ENCODE results near the gene KRT84. TPM values are rescaled to one million over a fixed set of nuclear protein-coding genes. Genes with fewer than 3 reads are reported as not detected.

Gene KRT84
- polyA plus RNA-seq, 1 donor from 2014 or later = not detected

- H3K27me3 ChIP-seq (ENCODE audit: insufficient read depth, low read depth, low read length) = no peaks in the 10 kb centered on the region
- no peaks in the 10 kb centered on the region for H3K79me2 ChIP-seq (replicated peaks; ENCODE audit: insufficient read depth, low read length)
- TF ChIP-seq MXI1 (conservative IDR thresholded peaks at IDR 0.05; ENCODE audit: poor library complexity, severe bottlenecking) (no peak), RAD21 (conservative IDR thresholded peaks at IDR 0.05) (no peak), SMC3 (conservative IDR thresholded peaks at IDR 0.05; ENCODE audit: poor library complexity) (no peak), POLR2AphosphoS5 (IDR thresholded peaks at IDR 0.05) (no peak)
- H3K4me3 ChIP-seq (ENCODE audit: low read length) = no peak overlapping the region
- H3K36me3 ChIP-seq (ENCODE audit: insufficient read depth, low read length) = no peaks in the 10 kb centered on the region
- H4K20me1 ChIP-seq (ENCODE audit: insufficient read depth) = no peaks in the 10 kb centered on the region
- no peak overlapping the region for H3K9ac ChIP-seq (ENCODE audit: low read length)
- no peak overlapping the region for H3K27ac ChIP-seq (ENCODE audit: low read length)
- no peaks in the 10 kb centered on the region for H3K9me3 ChIP-seq (ENCODE audit: low read length)
- H3F3A ChIP-seq (ENCODE audit: insufficient read depth, low read length, poor library complexity, severe bottlenecking) = no peaks in the 10 kb centered on the region
- H2AFZ ChIP-seq (ENCODE audit: low read depth, low read length) = no peak overlapping the region
- H3K4me2 ChIP-seq (ENCODE audit: low read length) = no peak overlapping the region
- H3K9me2 ChIP-seq (ENCODE audit: insufficient read depth, low read length) = no peaks in the 10 kb centered on the region
Observed at GRCh38 chr12:52399756-52400155, 14.3 kb upstream of the KRT84 start.

GRCh38 chr12:52398176-52398575 lies 12.7 kb upstream of the KRT84 start:
- no peaks in the 10 kb centered on the region for H4K20me1 ChIP-seq (ENCODE audit: insufficient read depth)
- no peaks in the 10 kb centered on the region for H3K9me3 ChIP-seq (ENCODE audit: low read length)
- H3K9me2 ChIP-seq (ENCODE audit: insufficient read depth, low read length) = no peaks in the 10 kb centered on the region
- no peak overlapping the region for H2AFZ ChIP-seq (ENCODE audit: low read depth, low read length)
- no peaks in the 10 kb centered on the region for H3K79me2 ChIP-seq (replicated peaks; ENCODE audit: insufficient read depth, low read length)
- no peak overlapping the region for H3K9ac ChIP-seq (ENCODE audit: low read length)
- no peaks in the 10 kb centered on the region for H3K36me3 ChIP-seq (ENCODE audit: insufficient read depth, low read length)
- H3K4me2 ChIP-seq (ENCODE audit: low read length) = no peak overlapping the region
- no peaks in the 10 kb centered on the region for H3F3A ChIP-seq (ENCODE audit: insufficient read depth, low read length, poor library complexity, severe bottlenecking)
- H3K27me3 ChIP-seq (ENCODE audit: insufficient read depth, low read depth, low read length) = no peaks in the 10 kb centered on the region
- no peak overlapping the region for H3K27ac ChIP-seq (ENCODE audit: low read length)
- no peak for TF ChIP-seq REST (IDR thresholded peaks at IDR 0.05; ENCODE audit: borderline replicate concordance)
- TF ChIP-seq SMC3 (conservative IDR thresholded peaks at IDR 0.05; ENCODE audit: poor library complexity) = no peak
- TF ChIP-seq RAD21 (conservative IDR thresholded peaks at IDR 0.05) = no peak
- TF ChIP-seq TAF1 (IDR thresholded peaks at IDR 0.05; ENCODE audit: low read depth) = no peak
- no peak overlapping the region for H3K4me3 ChIP-seq (ENCODE audit: low read length)

GRCh38 chr12:52396656-52397055 lies 11.2 kb upstream of the KRT84 start:
- Histone ChIP-seq H3F3A (ENCODE audit: insufficient read depth, low read length, poor library complexity, severe bottlenecking) (no peaks in the 10 kb centered on the region), H3K9me3 (ENCODE audit: low read length) (no peaks in the 10 kb centered on the region), H3K27ac (ENCODE audit: low read length) (no peak overlapping the region), H3K27me3 (ENCODE audit: insufficient read depth, low read depth, low read length) (no peaks in the 10 kb centered on the region), H3K4me3 (ENCODE audit: low read length) (no peak overlapping the region), H3K9ac (ENCODE audit: low read length) (no peak overlapping the region), H3K79me2 (replicated peaks; ENCODE audit: insufficient read depth, low read length) (no peaks in the 10 kb centered on the region), H2AFZ (ENCODE audit: low read depth, low read length) (no peak overlapping the region), H4K20me1 (ENCODE audit: insufficient read depth) (no peaks in the 10 kb centered on the region), H3K9me2 (ENCODE audit: insufficient read depth, low read length) (no peaks in the 10 kb centered on the region), H3K4me2 (ENCODE audit: low read length) (no peak overlapping the region), H3K36me3 (ENCODE audit: insufficient read depth, low read length) (no peaks in the 10 kb centered on the region)
- TF ChIP-seq TAF1 (IDR thresholded peaks at IDR 0.05; ENCODE audit: low read depth) (no peak), EP300 (conservative IDR thresholded peaks at IDR 0.05; ENCODE audit: poor library complexity, severe bottlenecking) (no peak), SMC3 (conservative IDR thresholded peaks at IDR 0.05; ENCODE audit: poor library complexity) (no peak), CTCF (IDR thresholded peaks at IDR 0.05; ENCODE audit: poor library complexity, severe bottlenecking) (no peak), EZH2 (IDR thresholded peaks at IDR 0.05; ENCODE audit: borderline replicate concordance, insufficient read depth, low read length, poor library complexity, severe bottlenecking) (no peak), POLR2AphosphoS5 (IDR thresholded peaks at IDR 0.05) (no peak), RAD21 (conservative IDR thresholded peaks at IDR 0.05) (no peak), REST (IDR thresholded peaks at IDR 0.05; ENCODE audit: borderline replicate concordance) (no peak), MXI1 (conservative IDR thresholded peaks at IDR 0.05; ENCODE audit: poor library complexity, severe bottlenecking) (no peak)
